HepG2 (cell line): Measurements from ENCODE around the gene ITGB2. TPM values are rescaled to one million over a fixed set of nuclear protein-coding genes. Genes with fewer than 3 reads are reported as not detected.

Experiments used
- CTCF ChIP-seq: sonication (generic); formaldehyde crosslinking; IDR thresholded peaks from 2 replicates; pipeline ENCODE4 v1.5.0; 2020; ENCODE audit warnings: mild to moderate bottlenecking, missing genetic modification reagents, moderate library complexity
- FOXO1 ChIP-seq: sonication (generic); formaldehyde crosslinking; IDR thresholded peaks from 2 replicates; pipeline ENCODE4 v1.4.0; 2020; ENCODE audit warnings: missing genetic modification reagents
- GATAD2A ChIP-seq: IDR thresholded peaks from 2 replicates; pipeline ENCODE4 v1.6.1; 2016
- KAT8 ChIP-seq: IDR thresholded peaks from 2 replicates; pipeline ENCODE4 v1.6.1; 2016; ENCODE audit warnings: missing genetic modification reagents, missing compliant biosample characterization
- KLF12 ChIP-seq: sonication (generic); formaldehyde crosslinking; IDR thresholded peaks from 2 replicates; pipeline ENCODE4 v1.4.0; 2020; ENCODE audit warnings: missing genetic modification reagents, borderline replicate concordance
- PPARG ChIP-seq: conservative IDR thresholded peaks from 2 replicates; pipeline ENCODE4 v1.6.1; 2016; ENCODE audit warnings: missing biosample characterization, missing genetic modification reagents
- TOE1 ChIP-seq: sonication (generic); formaldehyde crosslinking; IDR thresholded peaks from 2 replicates; pipeline ENCODE4 v1.4.0; 2020; ENCODE audit warnings: mild to moderate bottlenecking, missing genetic modification reagents
- XRCC5 ChIP-seq: fragments of 200-400 bp; formaldehyde crosslinking; optimal IDR thresholded peaks from 2 replicates; pipeline ENCODE3; 2017; ENCODE audit warnings: mild to moderate bottlenecking, low read length
- ZEB1 ChIP-seq: IDR thresholded peaks from 2 replicates; pipeline ENCODE4 v1.6.1; 2012; ENCODE audit warnings: mild to moderate bottlenecking, low read depth, inconsistent platforms; ENCODE audit not compliant: insufficient replicate concordance
- ZNF142 ChIP-seq: sonication (generic); formaldehyde crosslinking; IDR thresholded peaks from 2 replicates; pipeline ENCODE4 v1.4.0; 2020; ENCODE audit warnings: missing genetic modification reagents
- ZNF572 ChIP-seq: sonication (generic); formaldehyde crosslinking; IDR thresholded peaks from 2 replicates; pipeline ENCODE4 v1.5.1; 2020; ENCODE audit warnings: mild to moderate bottlenecking, missing genetic modification reagents
- ZNF777 ChIP-seq: sonication (generic); formaldehyde crosslinking; IDR thresholded peaks from 2 replicates; pipeline ENCODE4 v1.4.0; 2020; ENCODE audit warnings: missing genetic modification reagents
- ZNF83 ChIP-seq: sonication (generic); formaldehyde crosslinking; IDR thresholded peaks from 2 replicates; pipeline ENCODE4 v1.4.0; 2020; ENCODE audit warnings: missing genetic modification reagents, mild to moderate bottlenecking, borderline replicate concordance
- polyA plus RNA-seq, 8 experiments: library from polyadenylated mRNA; depleted of rRNA in 3 of 8; stranded (reverse) in 7 of 8; unstranded in 1 of 8; fragments of >200 nt; fragmentation: Illumina TruSeq in 4 of 8; extraction: Trizol in 4 of 8; gene quantifications; 2 replicates each; pipeline versions ENCODE4 v1.2.1 to v1.2.3, GENCODE V29; 2011 to 2016; ENCODE audit warnings: low read depth in 4 of 8, missing spikeins in 1 of 8, mixed read lengths in 1 of 8; ENCODE audit not compliant: insufficient read depth in 1 of 8
- total RNA-seq, 5 experiments: library from RNA; depleted of rRNA; stranded (reverse); fragments of >200 nt; fragmentation: Illumina TruSeq; extraction: Trizol; gene quantifications; 2 replicates each; pipeline ENCODE4 v1.2.3, GENCODE V29; 2016; ENCODE audit warnings: low read depth in 1 of 5
- TF ChIP-seq, protein P1 (sequence below): sonication (generic); formaldehyde crosslinking; IDR thresholded peaks from 2 replicates; pipeline ENCODE4 v1.4.0; 2020; ENCODE audit warnings: missing genetic modification reagents
- TF ChIP-seq, protein P2 (sequence below), 2 experiments: sonication (generic) in 1 of 2; formaldehyde crosslinking in 1 of 2; IDR thresholded peaks; 2 replicates each; pipeline versions ENCODE4 v1.4.0 to v1.6.1; 2018 to 2020; ENCODE audit warnings: missing genetic modification reagents in 2 of 2, borderline replicate concordance in 1 of 2, low read depth in 1 of 2, mild to moderate bottlenecking in 1 of 2, missing biosample characterization in 1 of 2
- TF ChIP-seq, protein P3 (sequence below): sonication (generic); formaldehyde crosslinking; IDR thresholded peaks from 2 replicates; pipeline ENCODE4 v1.5.1; 2020; ENCODE audit warnings: mild to moderate bottlenecking, moderate library complexity, missing genetic modification reagents

The ITGB2 gene
- total and polyA plus RNA-seq, 2 of the 13 experiments (the other 11 are each of a cell fraction or from before 2014, with no cell fraction given), result 4.2 to 18.0 TPM

GRCh38 chr21:44892536-44893277 lies 28.0 kb downstream of the ITGB2 start (continued):
- TF ChIP-seq, protein P1, sequence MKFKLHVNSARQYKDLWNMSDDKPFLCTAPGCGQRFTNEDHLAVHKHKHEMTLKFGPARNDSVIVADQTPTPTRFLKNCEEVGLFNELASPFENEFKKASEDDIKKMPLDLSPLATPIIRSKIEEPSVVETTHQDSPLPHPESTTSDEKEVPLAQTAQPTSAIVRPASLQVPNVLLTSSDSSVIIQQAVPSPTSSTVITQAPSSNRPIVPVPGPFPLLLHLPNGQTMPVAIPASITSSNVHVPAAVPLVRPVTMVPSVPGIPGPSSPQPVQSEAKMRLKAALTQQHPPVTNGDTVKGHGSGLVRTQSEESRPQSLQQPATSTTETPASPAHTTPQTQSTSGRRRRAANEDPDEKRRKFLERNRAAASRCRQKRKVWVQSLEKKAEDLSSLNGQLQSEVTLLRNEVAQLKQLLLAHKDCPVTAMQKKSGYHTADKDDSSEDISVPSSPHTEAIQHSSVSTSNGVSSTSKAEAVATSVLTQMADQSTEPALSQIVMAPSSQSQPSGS (CRISPR knock-in tag), result peak; percentile 19; the same call in 1 of the 2 replicates
- TF ChIP-seq FOXO1 (CRISPR knock-in tag) (0 out of 2 replicates have a peak, but pooled peaks have one; percentile 21), ZNF142 (no peak), KAT8 (CRISPR knock-in tag) (0 out of 2 replicates have a peak, but pooled peaks have one; percentile 19), CTCF (CRISPR knock-in tag) (peak; percentile 90), ZNF777 (CRISPR knock-in tag) (no peak), TOE1 (CRISPR knock-in tag) (no peak), GATAD2A (0 out of 2 replicates have a peak, but pooled peaks have one; percentile 34), KLF12 (CRISPR knock-in tag) (no peak), ZNF572 (CRISPR knock-in tag) (0 out of 2 replicates have a peak, but pooled peaks have one; percentile 21), ZNF83 (CRISPR knock-in tag) (no peak), ZEB1 (no peak), XRCC5 (peak; percentile 79), PPARG (CRISPR knock-in tag) (0 out of 2 replicates have a peak, but pooled peaks have one; percentile 30)
- TF ChIP-seq, protein P2, sequence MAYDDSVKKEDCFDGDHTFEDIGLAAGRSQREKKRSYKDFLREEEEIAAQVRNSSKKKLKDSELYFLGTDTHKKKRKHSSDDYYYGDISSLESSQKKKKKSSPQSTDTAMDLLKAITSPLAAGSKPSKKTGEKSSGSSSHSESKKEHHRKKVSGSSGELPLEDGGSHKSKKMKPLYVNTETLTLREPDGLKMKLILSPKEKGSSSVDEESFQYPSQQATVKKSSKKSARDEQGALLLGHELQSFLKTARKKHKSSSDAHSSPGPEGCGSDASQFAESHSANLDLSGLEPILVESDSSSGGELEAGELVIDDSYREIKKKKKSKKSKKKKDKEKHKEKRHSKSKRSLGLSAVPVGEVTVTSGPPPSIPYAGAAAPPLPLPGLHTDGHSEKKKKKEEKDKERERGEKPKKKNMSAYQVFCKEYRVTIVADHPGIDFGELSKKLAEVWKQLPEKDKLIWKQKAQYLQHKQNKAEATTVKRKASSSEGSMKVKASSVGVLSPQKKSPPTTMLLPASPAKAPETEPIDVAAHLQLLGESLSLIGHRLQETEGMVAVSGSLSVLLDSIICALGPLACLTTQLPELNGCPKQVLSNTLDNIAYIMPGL (CRISPR knock-in tag; IDR thresholded peaks at IDR 0.05; ENCODE audit: borderline replicate concordance in 1 of 2, low read depth in 1 of 2), result peak; percentile 50 to 63; a peak in 3 of 4 replicates
- TF ChIP-seq, protein P3, sequence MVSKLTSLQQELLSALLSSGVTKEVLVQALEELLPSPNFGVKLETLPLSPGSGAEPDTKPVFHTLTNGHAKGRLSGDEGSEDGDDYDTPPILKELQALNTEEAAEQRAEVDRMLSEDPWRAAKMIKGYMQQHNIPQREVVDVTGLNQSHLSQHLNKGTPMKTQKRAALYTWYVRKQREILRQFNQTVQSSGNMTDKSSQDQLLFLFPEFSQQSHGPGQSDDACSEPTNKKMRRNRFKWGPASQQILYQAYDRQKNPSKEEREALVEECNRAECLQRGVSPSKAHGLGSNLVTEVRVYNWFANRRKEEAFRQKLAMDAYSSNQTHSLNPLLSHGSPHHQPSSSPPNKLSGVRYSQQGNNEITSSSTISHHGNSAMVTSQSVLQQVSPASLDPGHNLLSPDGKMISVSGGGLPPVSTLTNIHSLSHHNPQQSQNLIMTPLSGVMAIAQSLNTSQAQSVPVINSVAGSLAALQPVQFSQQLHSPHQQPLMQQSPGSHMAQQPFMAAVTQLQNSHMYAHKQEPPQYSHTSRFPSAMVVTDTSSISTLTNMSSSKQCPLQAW (CRISPR knock-in tag), result peak; percentile 32; the same call in 1 of the 2 replicates
